ENCODE measurements around the gene RBM33. TPM values are rescaled to one million over a fixed set of nuclear protein-coding genes. Genes with fewer than 3 reads are reported as not detected.
"Not testable (repeated sequence)": the region's sequence is repeated elsewhere in the genome, so short reads cannot be mapped to it uniquely, and the experiment has no call there.

Gene RBM33
- total and polyA plus RNA-seq, 4 donors = 4.1 to 80.0 (median 47.2) TPM

DNA sequence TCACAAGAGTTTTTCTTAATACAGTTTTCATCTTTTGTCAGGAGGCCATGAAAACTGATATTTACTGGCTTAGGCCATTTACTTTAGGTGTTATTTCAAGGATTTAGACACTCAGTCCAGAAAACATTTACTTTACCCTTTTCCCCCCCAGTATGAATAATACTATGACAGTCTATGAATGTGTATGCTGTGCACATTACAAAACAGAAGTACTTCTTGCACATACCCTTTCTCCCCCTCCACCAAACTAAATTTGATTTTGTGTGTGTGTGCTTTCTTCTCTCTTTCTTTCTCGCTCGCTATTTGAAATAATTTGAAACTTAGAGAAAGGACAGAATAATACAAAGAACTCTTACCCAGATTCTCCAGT, 41.3 kb downstream of the RBM33 start:
- Histone ChIP-seq H3K4me1 (ENCODE audit: control insufficient read depth in 1 of 2, insufficient read depth in 2 of 2, low read length in 2 of 2) (no peaks in the 10 kb centered on the region), H3K36me3 (ENCODE audit: control insufficient read depth in 1 of 2, insufficient read depth in 2 of 2, low read length in 1 of 2) (peaks cover 4 to 5% of the 10 kb centered on the region in 2 donors), H3K27ac (ENCODE audit: low read depth in 1 of 2, low read length in 2 of 2) (no peak overlapping the region), H3K27me3 (ENCODE audit: control insufficient read depth in 1 of 2, insufficient read depth in 2 of 2, low read length in 1 of 2) (no peaks in the 10 kb centered on the region), H3K9me3 (ENCODE audit: control insufficient read depth, low read length) (no peaks in the 10 kb centered on the region), H3K4me3 (ENCODE audit: low read length in 2 of 2) (no peak overlapping the region)
- WGBS, 2 donors = 94 to 95% methylated on average over 2 of the region's 2 CpGs
- no peak for DNase-seq
- intact Hi-C loops (cut with DNase I) = no loop called here
- no peak for ATAC-seq (ENCODE audit: low FRiP score)

DNA sequence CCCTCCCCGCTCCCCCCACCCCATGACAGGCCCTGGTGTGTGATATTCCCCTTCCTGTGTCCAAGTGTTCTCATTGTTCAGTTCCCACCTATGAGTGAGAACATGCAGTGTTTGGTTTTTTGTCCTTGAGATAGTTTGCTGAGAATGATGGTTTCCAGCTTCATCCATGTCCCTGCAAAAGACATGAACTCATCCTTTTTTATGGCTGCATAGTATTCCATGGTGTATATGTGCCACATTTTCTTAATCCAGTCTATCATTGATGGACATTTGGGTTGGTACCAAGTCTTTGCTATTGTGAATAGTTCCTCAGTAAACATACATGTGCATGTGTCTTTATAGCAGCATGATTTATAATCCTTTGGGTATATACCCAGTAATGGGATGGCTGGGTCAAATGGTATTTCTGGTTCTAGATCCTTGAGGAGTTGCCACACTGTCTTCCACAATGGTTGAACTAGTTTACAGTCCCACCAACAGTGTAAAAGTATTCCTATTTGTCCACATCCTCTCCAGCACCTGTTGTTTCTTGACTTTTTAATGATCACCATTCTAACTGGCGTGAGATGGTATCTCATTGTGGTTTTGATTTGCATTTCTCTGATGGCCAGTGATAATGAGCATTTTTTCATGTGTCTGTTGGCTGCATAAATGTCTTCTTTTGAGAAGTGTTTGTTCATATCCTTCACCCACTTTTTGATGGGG, 42.3 kb downstream of the RBM33 start:
- WGBS, 2 donors = 71 to 86% methylated on average over 2 of the region's 2 CpGs
- H3K36me3 ChIP-seq (ENCODE audit: control insufficient read depth in 1 of 2, insufficient read depth in 2 of 2, low read length in 1 of 2); DNase-seq; H3K27me3 ChIP-seq (ENCODE audit: control insufficient read depth in 1 of 2, insufficient read depth in 2 of 2, low read length in 1 of 2); ATAC-seq (ENCODE audit: low FRiP score); intact Hi-C loops (cut with DNase I); H3K4me1 ChIP-seq (ENCODE audit: control insufficient read depth in 1 of 2, insufficient read depth in 2 of 2, low read length in 2 of 2); H3K9me3 ChIP-seq (ENCODE audit: control insufficient read depth, low read length); H3K4me3 ChIP-seq (ENCODE audit: low read length in 2 of 2); H3K27ac ChIP-seq (ENCODE audit: low read depth in 1 of 2, low read length in 2 of 2): not testable (repeated sequence)

DNA sequence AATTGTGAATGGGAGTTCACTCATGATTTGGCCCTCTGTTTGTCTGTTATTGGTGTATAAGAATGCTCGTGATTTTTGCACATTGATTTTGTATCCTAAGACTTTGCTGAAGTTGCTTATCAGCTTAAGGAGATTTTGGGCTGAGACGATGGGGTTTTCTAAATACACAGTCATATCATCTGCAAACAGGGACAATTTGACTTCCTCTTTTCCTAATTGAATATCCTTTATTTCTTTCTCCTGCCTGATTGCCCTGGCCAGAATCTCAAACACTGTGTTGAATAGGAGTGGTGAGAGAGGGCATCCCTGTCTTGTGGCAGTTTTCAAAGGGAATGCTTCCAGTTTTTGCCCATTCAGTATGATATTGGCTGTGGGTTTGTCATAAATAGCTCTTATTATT, 43.8 kb downstream of the RBM33 start:
- H3K4me3 ChIP-seq (ENCODE audit: low read length in 2 of 2); H3K36me3 ChIP-seq (ENCODE audit: control insufficient read depth in 1 of 2, insufficient read depth in 2 of 2, low read length in 1 of 2); intact Hi-C loops (cut with DNase I); H3K9me3 ChIP-seq (ENCODE audit: control insufficient read depth, low read length); H3K27ac ChIP-seq (ENCODE audit: low read depth in 1 of 2, low read length in 2 of 2); ATAC-seq (ENCODE audit: low FRiP score); H3K27me3 ChIP-seq (ENCODE audit: control insufficient read depth in 1 of 2, insufficient read depth in 2 of 2, low read length in 1 of 2); H3K4me1 ChIP-seq (ENCODE audit: control insufficient read depth in 1 of 2, insufficient read depth in 2 of 2, low read length in 2 of 2); DNase-seq: not testable (repeated sequence)
- WGBS, 2 donors = 96 to 97% methylated on average over 2 of the region's 2 CpGs

DNA sequence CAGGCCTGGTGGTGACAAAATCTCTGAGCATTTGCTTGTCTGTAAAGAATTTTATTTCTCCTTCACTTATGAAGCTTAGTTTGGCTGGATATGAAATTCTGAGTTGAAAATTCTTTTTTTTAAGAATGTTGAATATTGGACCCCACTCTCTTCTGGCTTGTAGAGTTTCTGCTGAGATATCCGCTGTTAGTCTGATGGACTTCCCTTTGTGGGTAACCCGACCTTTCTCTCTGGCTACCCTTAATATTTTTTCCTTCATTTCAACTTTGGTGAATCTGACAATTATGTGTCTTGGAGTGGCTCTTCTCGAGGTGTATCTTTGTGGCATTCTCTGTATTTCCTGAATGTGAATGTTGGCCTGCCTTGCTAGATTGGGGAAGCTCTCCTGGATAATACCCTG, 46.2 kb downstream of the RBM33 start:
- 94 to 95% methylated on average over 3 of the region's 3 CpGs for WGBS, 2 donors
- H3K4me1 ChIP-seq (ENCODE audit: control insufficient read depth in 1 of 2, insufficient read depth in 2 of 2, low read length in 2 of 2); H3K4me3 ChIP-seq (ENCODE audit: low read length in 2 of 2); H3K27me3 ChIP-seq (ENCODE audit: control insufficient read depth in 1 of 2, insufficient read depth in 2 of 2, low read length in 1 of 2); H3K36me3 ChIP-seq (ENCODE audit: control insufficient read depth in 1 of 2, insufficient read depth in 2 of 2, low read length in 1 of 2); DNase-seq; intact Hi-C loops (cut with DNase I); H3K27ac ChIP-seq (ENCODE audit: low read depth in 1 of 2, low read length in 2 of 2); H3K9me3 ChIP-seq (ENCODE audit: control insufficient read depth, low read length); ATAC-seq (ENCODE audit: low FRiP score): not testable (repeated sequence)

DNA sequence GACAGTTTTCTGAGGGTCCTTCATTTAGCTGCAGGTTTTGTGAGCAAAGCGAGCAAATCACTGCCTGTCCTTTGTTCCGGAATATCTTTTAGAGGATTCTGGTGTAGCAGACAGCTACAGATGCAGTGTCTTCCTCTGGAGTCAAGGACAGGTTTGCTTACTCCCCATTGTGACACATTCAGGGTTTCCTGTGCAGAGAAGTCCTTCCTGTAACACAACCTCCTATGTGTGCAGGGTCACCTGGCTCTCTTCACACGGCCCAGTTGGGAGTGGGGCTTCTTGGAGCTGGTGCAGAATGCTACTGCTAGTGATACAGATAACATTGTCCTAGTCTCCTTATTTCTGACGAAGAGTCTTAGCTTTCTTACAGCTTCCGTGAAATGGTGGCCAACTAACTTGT, 47.9 kb downstream of the RBM33 start:
- no peak overlapping the region for H3K27ac ChIP-seq (ENCODE audit: low read depth in 1 of 2, low read length in 2 of 2)
- no peaks in the 10 kb centered on the region for H3K9me3 ChIP-seq (ENCODE audit: control insufficient read depth, low read length)
- ATAC-seq (ENCODE audit: low FRiP score) (no peak), DNase-seq (no peak)
- no peak overlapping the region for H3K4me3 ChIP-seq (ENCODE audit: low read length in 2 of 2)
- peaks cover 2% of the 10 kb centered on the region in 2 donors for H3K4me1 ChIP-seq (ENCODE audit: control insufficient read depth in 1 of 2, insufficient read depth in 2 of 2, low read length in 2 of 2)
- intact Hi-C loops (cut with DNase I) = no loop called here
- H3K27me3 ChIP-seq (ENCODE audit: control insufficient read depth in 1 of 2, insufficient read depth in 2 of 2, low read length in 1 of 2) = no peaks in the 10 kb centered on the region
- 80 to 84% methylated on average over 5 of the region's 5 CpGs for WGBS, 2 donors
- peaks cover 0 to 4% of the 10 kb centered on the region in 2 donors for H3K36me3 ChIP-seq (ENCODE audit: control insufficient read depth in 1 of 2, insufficient read depth in 2 of 2, low read length in 1 of 2)

DNA sequence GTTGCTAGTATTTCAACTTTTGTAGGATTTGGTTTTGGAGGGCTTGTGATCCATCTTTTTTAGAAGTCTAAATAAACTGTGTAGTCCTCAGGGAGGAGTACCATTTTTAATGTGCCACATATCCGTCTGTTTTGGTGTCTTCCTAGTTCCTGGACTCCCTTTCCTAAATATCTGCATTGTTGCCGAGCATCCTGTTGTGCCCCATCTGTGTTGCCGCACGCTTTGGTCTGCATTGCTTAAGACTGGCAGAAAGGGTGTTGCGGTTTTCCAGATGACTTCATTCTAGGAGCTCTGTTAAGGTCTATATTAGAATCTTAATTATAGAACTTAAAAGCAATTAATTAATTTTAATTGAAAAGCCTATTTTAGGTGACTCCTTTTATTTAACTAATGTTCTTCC, 49.4 kb downstream of the RBM33 start:
- H3K4me3 ChIP-seq (ENCODE audit: low read length in 2 of 2) = no peak overlapping the region
- ATAC-seq (ENCODE audit: low FRiP score) (no peak), DNase-seq (no peak)
- H3K4me1 ChIP-seq (ENCODE audit: control insufficient read depth in 1 of 2, insufficient read depth in 2 of 2, low read length in 2 of 2) = peaks cover 2% of the 10 kb centered on the region in 2 donors
- 94 to 96% methylated on average over 5 of the region's 5 CpGs for WGBS, 2 donors
- no peaks in the 10 kb centered on the region for H3K27me3 ChIP-seq (ENCODE audit: control insufficient read depth in 1 of 2, insufficient read depth in 2 of 2, low read length in 1 of 2)
- no peak overlapping the region for H3K27ac ChIP-seq (ENCODE audit: low read depth in 1 of 2, low read length in 2 of 2)
- H3K9me3 ChIP-seq (ENCODE audit: control insufficient read depth, low read length) = no peaks in the 10 kb centered on the region
- intact Hi-C loops (cut with DNase I) = no loop called here
- H3K36me3 ChIP-seq (ENCODE audit: control insufficient read depth in 1 of 2, insufficient read depth in 2 of 2, low read length in 1 of 2) = peaks cover 0 to 4% of the 10 kb centered on the region in 2 donors

DNA sequence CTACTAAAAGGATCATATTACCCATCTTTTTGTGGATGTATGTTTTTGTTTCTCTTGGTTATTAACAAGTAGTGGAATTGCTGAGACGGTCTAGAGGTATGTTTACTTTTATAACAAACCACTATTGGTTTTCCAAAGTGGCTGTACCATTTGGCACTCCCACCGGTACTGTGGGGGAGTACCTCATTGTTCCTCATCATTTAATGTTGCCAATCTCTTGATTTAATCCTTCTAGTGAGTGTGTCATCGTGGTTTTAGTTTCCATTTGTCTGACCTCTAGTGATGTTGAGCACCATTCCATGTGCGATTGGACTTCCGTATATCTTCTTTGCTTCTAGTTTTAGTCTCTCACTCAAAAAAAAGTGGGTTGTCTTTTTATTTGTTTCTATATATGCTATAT, 50.4 kb downstream of the RBM33 start:
- WGBS, 2 donors = 69 to 74% methylated on average over 5 of the region's 5 CpGs
- no peak overlapping the region for H3K4me3 ChIP-seq (ENCODE audit: low read length in 2 of 2)
- ATAC-seq (ENCODE audit: low FRiP score) (no peak), DNase-seq (no peak)
- no peak overlapping the region for H3K27ac ChIP-seq (ENCODE audit: low read depth in 1 of 2, low read length in 2 of 2)
- H3K36me3 ChIP-seq (ENCODE audit: control insufficient read depth in 1 of 2, insufficient read depth in 2 of 2, low read length in 1 of 2) = peaks cover 0 to 4% of the 10 kb centered on the region in 2 donors
- H3K4me1 ChIP-seq (ENCODE audit: control insufficient read depth in 1 of 2, insufficient read depth in 2 of 2, low read length in 2 of 2) = peaks cover 2% of the 10 kb centered on the region in 2 donors
- intact Hi-C loops (cut with DNase I) = no loop called here
- no peaks in the 10 kb centered on the region for H3K9me3 ChIP-seq (ENCODE audit: control insufficient read depth, low read length)
- H3K27me3 ChIP-seq (ENCODE audit: control insufficient read depth in 1 of 2, insufficient read depth in 2 of 2, low read length in 1 of 2) = no peaks in the 10 kb centered on the region

DNA sequence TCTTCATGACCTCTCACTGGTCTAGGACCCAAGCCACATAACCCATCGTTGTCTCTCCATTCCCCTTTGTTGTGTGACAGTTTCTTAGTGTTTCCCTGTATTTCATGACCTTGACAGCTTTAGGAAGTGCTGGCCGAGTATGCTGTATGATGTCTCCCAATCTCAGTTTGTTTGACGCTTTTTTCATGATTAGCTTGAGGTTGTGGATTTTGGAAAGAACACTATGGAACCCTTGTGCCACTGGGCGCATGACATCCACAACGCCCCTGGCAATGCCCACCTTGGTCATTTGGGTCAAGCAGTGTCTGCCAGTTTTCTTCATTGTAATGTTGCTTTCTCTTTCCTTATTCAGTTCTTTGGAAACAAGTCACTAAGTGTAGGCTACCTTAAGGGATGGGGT, 52.3 kb downstream of the RBM33 start:
- no peaks in the 10 kb centered on the region for H3K27me3 ChIP-seq (ENCODE audit: control insufficient read depth in 1 of 2, insufficient read depth in 2 of 2, low read length in 1 of 2)
- no peak overlapping the region for H3K4me3 ChIP-seq (ENCODE audit: low read length in 2 of 2)
- peaks cover 4% of the 10 kb centered on the region in 2 donors for H3K36me3 ChIP-seq (ENCODE audit: control insufficient read depth in 1 of 2, insufficient read depth in 2 of 2, low read length in 1 of 2)
- ATAC-seq (ENCODE audit: low FRiP score) (no peak), DNase-seq (no peak)
- no peaks in the 10 kb centered on the region for H3K9me3 ChIP-seq (ENCODE audit: control insufficient read depth, low read length)
- no peak overlapping the region for H3K27ac ChIP-seq (ENCODE audit: low read depth in 1 of 2, low read length in 2 of 2)
- WGBS, 2 donors = 83 to 87% methylated on average over 5 of the region's 5 CpGs
- intact Hi-C loops (cut with DNase I) = no loop called here
- peaks cover 2% of the 10 kb centered on the region in 2 donors for H3K4me1 ChIP-seq (ENCODE audit: control insufficient read depth in 1 of 2, insufficient read depth in 2 of 2, low read length in 2 of 2)

DNA sequence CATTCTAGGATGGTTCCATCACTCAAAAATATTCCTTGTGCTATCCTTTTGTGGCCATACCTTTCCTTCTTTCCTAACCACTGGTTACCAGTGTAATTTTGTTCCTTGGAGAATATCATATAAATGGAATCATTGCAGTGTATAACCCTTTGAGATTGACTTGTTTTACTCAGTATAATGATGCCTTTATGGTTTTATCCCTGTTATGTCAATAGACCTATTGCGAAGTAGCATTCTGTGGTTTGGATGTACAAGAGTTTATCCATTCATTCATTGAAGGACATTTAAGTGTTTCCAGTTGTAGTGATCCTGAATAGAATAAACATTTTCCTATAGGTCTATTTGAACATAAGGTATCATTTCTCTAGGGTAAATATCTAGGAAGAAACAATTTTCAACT, 54.2 kb downstream of the RBM33 start:
- WGBS, 2 donors = 47 to 98% methylated on average over 1 of the region's 1 CpG
- intact Hi-C loops (cut with DNase I) = no loop called here

More for the DNA sequence above, 54.2 kb downstream of the RBM33 start:
- ATAC-seq (ENCODE audit: low FRiP score) (no peak), DNase-seq (no peak)
- no peak overlapping the region for H3K4me3 ChIP-seq (ENCODE audit: low read length in 2 of 2)
- H3K9me3 ChIP-seq (ENCODE audit: control insufficient read depth, low read length) = no peaks in the 10 kb centered on the region
- peaks cover 3 to 4% of the 10 kb centered on the region in 2 donors for H3K36me3 ChIP-seq (ENCODE audit: control insufficient read depth in 1 of 2, insufficient read depth in 2 of 2, low read length in 1 of 2)
- H3K27ac ChIP-seq (ENCODE audit: low read depth in 1 of 2, low read length in 2 of 2) = no peak overlapping the region
- peaks cover 0 to 2% of the 10 kb centered on the region in 2 donors for H3K4me1 ChIP-seq (ENCODE audit: control insufficient read depth in 1 of 2, insufficient read depth in 2 of 2, low read length in 2 of 2)
- no peaks in the 10 kb centered on the region for H3K27me3 ChIP-seq (ENCODE audit: control insufficient read depth in 1 of 2, insufficient read depth in 2 of 2, low read length in 1 of 2)
